ENCODE data around the gene BNC1.

GRCh38 chr15:83208367-83208661 lies 76.2 kb downstream of the BNC1 start:
- TF ChIP-seq CTCF (IDR thresholded peaks at IDR 0.05) (no peak), EP300 (IDR thresholded peaks at IDR 0.05) (no peak)

Measured in stomach (tissue), 4 donors.